ENCODE results near the gene SCN10A. TPM values are rescaled to one million over a fixed set of nuclear protein-coding genes. Genes with fewer than 3 reads are reported as not detected.

SCN10A gene
- total RNA-seq, 1 donor from 2014 or later: 0.14 TPM

GRCh38 chr3:38800511-38800910, 15.5 kb downstream of the SCN10A start:
- intact Hi-C loops (cut with DNase I): no loop called here
- DNase-seq (ENCODE audit: missing footprints) (no peak), ATAC-seq (no peak)

- DNase-seq (ENCODE audit: missing footprints) (no peak), ATAC-seq (no peak)
- intact Hi-C loops (cut with DNase I): no loop called here
Measured at GRCh38 chr3:38793721-38794120, 22.3 kb downstream of the SCN10A start.

GRCh38 chr3:38792983-38793382, 23.0 kb downstream of the SCN10A start:
- ATAC-seq (no peak), DNase-seq (ENCODE audit: missing footprints) (no peak)
- intact Hi-C loops (cut with DNase I): no loop called here

- DNase-seq (ENCODE audit: missing footprints): no peak
- intact Hi-C loops (cut with DNase I): no loop called here
- ATAC-seq: no peak
Measured at GRCh38 chr3:38782148-38782547, 33.9 kb downstream of the SCN10A start.

GRCh38 chr3:38773528-38773927, 42.5 kb downstream of the SCN10A start:
- DNase-seq (ENCODE audit: missing footprints): no peak
- ATAC-seq: no peak
- intact Hi-C loops (cut with DNase I): no loop called here

- DNase-seq (ENCODE audit: missing footprints) (no peak), ATAC-seq (no peak)
- intact Hi-C loops (cut with DNase I): no loop called here
Measured at GRCh38 chr3:38763569-38763968, 52.4 kb downstream of the SCN10A start.

- no peak for ATAC-seq
- DNase-seq (ENCODE audit: missing footprints): no peak
- intact Hi-C loops (cut with DNase I): no loop called here
Measured at GRCh38 chr3:38758557-38758956, 57.5 kb downstream of the SCN10A start.

- ATAC-seq (no peak), DNase-seq (ENCODE audit: missing footprints) (no peak)
- intact Hi-C loops (cut with DNase I): no loop called here
Measured at GRCh38 chr3:38757721-38758120, 58.3 kb downstream of the SCN10A start.

GRCh38 chr3:38756892-38757291, 59.1 kb downstream of the SCN10A start:
- DNase-seq (ENCODE audit: missing footprints): no peak
- intact Hi-C loops (cut with DNase I): no loop called here
- ATAC-seq: no peak

- DNase-seq (ENCODE audit: missing footprints): no peak
- ATAC-seq: no peak
- intact Hi-C loops (cut with DNase I): no loop called here
Measured at GRCh38 chr3:38755130-38755529, 60.9 kb downstream of the SCN10A start.

GRCh38 chr3:38746641-38747040, 69.4 kb downstream of the SCN10A start:
- intact Hi-C loops (cut with DNase I): no loop called here
- ATAC-seq: no peak
- DNase-seq (ENCODE audit: missing footprints): no peak

GRCh38 chr3:38743043-38743442, 73.0 kb downstream of the SCN10A start:
- DNase-seq (ENCODE audit: missing footprints) (no peak), ATAC-seq (no peak)
- intact Hi-C loops (cut with DNase I): no loop called here

- DNase-seq (ENCODE audit: missing footprints): no peak
- intact Hi-C loops (cut with DNase I): no loop called here
- no peak for ATAC-seq
Measured at GRCh38 chr3:38742550-38742949, 73.5 kb downstream of the SCN10A start.

- no peak for ATAC-seq
- no peak for DNase-seq (ENCODE audit: missing footprints)
- intact Hi-C loops (cut with DNase I): no loop called here
Measured at GRCh38 chr3:38740537-38740936, 75.5 kb downstream of the SCN10A start.

GRCh38 chr3:38739931-38740330, 76.1 kb downstream of the SCN10A start:
- no peak for ATAC-seq
- no peak for DNase-seq (ENCODE audit: missing footprints)
- intact Hi-C loops (cut with DNase I): loop anchor here (5.0 kb wide), 1 partner anchor 102 kb away; no protein-coding TSS in a partner anchor

- no peak for DNase-seq (ENCODE audit: missing footprints)
- ATAC-seq: no peak
- intact Hi-C loops (cut with DNase I): loop anchor here (5.0 kb wide), 1 partner anchor 103 kb away; no protein-coding TSS in a partner anchor
Measured at GRCh38 chr3:38739396-38739689, 76.7 kb downstream of the SCN10A start.

- ATAC-seq (no peak), DNase-seq (ENCODE audit: missing footprints) (no peak)
- intact Hi-C loops (cut with DNase I): loop anchor here (5.0 kb wide), 1 partner anchor 103 kb away; no protein-coding TSS in a partner anchor
Measured at GRCh38 chr3:38738630-38739395, 77.2 kb downstream of the SCN10A start.

- intact Hi-C loops (cut with DNase I): no loop called here
- ATAC-seq (no peak), DNase-seq (ENCODE audit: missing footprints) (no peak)
Measured at GRCh38 chr3:38731522-38731921, 84.5 kb downstream of the SCN10A start.

- DNase-seq (ENCODE audit: missing footprints): no peak
- ATAC-seq: no peak
- intact Hi-C loops (cut with DNase I): no loop called here
Measured at GRCh38 chr3:38730281-38730680, 85.7 kb downstream of the SCN10A start.

GRCh38 chr3:38728008-38728407, 88.0 kb downstream of the SCN10A start:
- intact Hi-C loops (cut with DNase I): loop anchor here (10.0 kb wide), 1 partner anchor 193 kb away; no protein-coding TSS in a partner anchor
- ATAC-seq (no peak), DNase-seq (ENCODE audit: missing footprints) (no peak)

GRCh38 chr3:38726751-38727150, 89.3 kb downstream of the SCN10A start:
- DNase-seq (ENCODE audit: missing footprints) (no peak), ATAC-seq (no peak)
- intact Hi-C loops (cut with DNase I): loop anchor here (10.0 kb wide), 1 partner anchor 192 kb away; no protein-coding TSS in a partner anchor

All from Right ventricle myocardium inferior (tissue), 1 donor.